ENCODE results near the gene CCN5.

The CCN5 gene

GRCh38 chr20:44717986-44718385 lies 2.8 kb downstream of the CCN5 start:
- DNase-seq, result no peak

GRCh38 chr20:44719841-44720240 lies 4.7 kb downstream of the CCN5 start:
- DNase-seq, result no peak

DNA sequence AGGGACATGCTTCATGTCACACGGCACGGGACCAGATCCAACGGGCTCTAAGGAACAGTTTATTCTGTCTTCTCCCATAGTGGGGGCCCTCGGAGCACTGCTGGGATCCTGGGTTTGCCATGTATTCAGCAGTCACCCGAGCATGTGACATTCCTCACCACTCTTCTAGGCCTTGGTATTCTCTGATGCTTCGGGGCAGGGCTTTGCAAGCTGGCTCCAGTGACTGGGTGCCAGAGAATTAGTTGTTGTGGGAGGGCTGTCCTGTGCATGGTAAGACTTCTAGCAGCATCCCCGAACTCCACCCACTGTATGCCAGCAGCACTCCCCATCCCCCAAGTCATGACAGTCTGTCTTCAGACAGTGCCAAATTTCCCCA lies 5.4 kb downstream of the CCN5 start:
- no peak for DNase-seq

DNA sequence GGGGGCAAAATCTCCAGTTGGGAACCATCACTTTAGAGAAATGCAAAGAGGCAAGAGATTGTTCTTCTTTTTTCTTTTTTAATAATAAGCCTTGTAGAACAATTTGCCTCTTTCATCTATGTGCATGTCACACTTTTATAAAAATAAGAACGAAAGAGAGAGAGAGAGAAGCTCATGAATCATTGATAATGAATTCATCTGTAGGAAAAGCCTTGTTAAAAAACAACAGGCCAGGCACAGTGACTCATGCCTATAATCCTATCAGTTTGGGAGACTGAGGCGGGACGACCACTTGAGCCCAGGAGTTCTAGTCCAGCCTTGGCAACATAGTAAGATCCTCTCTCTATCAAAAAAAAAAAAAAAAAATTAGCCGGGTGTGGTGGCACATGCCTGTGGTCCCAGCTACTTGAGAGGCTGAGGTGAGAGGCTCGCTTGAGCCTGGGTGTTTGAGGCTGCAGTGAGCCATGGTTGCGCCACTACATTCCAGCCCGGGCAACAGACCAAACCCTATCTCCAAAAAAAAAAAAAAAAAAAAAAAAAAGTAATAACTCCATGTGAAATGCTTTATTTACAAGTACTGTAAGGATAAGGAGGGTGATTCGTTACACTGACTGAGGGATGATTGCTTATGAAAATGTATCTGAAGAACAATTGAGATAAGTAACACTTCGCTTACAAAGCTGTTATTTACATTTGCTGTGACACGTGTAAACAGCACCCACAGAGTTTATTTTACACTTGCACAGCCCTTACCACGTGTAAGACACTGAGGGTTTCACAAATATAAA lies 6.0 kb downstream of the CCN5 start:
- no peak for DNase-seq

DNA sequence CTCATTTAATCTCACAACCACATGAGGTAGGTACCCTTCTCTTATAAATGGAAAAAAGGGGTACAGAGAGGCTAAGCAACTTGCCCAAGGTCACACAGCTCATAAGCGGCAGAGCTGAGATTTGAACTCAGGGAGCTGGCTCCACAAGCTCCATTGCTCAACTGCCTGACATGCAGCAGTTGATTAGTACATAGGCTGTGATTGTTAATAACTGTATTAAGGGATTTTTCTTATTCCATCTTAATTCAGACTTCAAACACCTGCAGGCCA lies 6.6 kb downstream of the CCN5 start:
- DNase-seq, result no peak

DNA sequence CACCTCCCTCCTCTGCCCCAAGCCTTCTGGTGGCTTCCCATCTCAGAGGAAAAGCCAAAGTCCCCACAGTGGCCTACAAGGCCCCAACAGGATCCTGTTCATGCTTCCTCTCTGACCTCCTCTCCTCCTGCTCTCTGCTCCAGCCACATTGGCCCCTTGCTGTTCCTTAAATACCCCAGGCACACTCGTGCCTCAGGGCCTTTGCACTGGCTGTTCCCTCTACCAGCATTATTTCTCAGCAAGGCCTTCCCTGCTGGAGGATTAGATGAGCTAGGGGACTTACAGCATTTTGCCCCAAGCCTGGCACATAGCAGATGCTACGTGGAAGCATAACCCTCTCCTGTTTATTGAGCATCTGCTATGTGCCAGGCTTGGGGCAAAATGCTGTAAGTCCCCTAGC lies 7.8 kb downstream of the CCN5 start:
- no peak for DNase-seq

DNA sequence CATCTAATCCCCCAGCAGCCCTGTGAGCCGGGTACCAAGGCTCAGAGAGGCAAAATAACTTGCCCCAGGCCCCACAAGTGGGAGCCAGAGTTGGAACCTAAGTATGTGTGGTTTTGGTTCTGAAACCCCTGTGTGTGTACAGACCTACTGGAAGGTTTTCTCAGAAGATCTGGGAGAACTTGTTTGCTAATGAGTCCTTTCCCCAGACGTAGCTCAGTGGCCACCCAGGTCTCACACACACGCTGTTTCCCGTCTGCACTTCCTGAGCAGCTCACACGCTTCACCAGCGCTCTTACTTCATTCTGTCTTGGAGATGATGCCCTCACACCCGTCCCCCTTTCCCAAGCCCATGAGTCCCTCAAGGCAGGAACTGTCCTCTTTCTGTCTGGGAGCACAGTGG lies 8.2 kb downstream of the CCN5 start:
- DNase-seq, result no peak

- no peak for DNase-seq
Measured at GRCh38 chr20:44723798-44724362, 8.7 kb downstream of the CCN5 start.

GRCh38 chr20:44724423-44725091 lies 9.4 kb downstream of the CCN5 start:
- DNase-seq, result no peak

GRCh38 chr20:44725837-44726236 lies 10.7 kb downstream of the CCN5 start:
- DNase-seq, result no peak

DNA sequence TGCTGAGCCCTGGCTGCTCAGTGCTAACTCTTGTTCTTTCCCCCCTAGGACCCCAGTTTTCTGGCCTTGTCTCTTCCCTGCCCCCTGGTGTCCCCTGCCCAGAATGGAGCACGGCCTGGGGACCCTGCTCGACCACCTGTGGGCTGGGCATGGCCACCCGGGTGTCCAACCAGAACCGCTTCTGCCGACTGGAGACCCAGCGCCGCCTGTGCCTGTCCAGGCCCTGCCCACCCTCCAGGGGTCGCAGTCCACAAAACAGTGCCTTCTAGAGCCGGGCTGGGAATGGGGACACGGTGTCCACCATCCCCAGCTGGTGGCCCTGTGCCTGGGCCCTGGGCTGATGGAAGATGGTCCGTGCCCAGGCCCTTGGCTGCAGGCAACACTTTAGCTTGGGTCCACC lies 11.9 kb downstream of the CCN5 start:
- no peak for DNase-seq

DNA sequence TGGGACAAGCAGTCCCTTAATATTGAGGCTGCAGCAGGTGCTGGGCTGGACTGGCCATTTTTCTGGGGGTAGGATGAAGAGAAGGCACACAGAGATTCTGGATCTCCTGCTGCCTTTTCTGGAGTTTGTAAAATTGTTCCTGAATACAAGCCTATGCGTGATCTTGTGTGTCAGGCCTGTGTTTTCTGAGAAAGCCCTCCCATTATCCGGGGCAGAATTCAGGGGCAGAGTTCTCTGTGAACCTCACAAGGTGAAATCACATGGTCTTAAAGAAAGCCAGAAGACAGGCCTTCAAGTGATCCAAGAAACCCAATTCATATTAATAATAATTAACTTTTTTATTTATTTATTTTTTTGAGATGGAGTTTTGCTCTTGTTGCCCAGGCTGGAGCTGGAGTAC lies 12.5 kb downstream of the CCN5 start:
- DNase-seq, result no peak

- no peak for DNase-seq
Measured at GRCh38 chr20:44728801-44729443, 13.8 kb downstream of the CCN5 start.

- DNase-seq, result no peak
Measured at GRCh38 chr20:44730441-44730840, 15.3 kb downstream of the CCN5 start.

- no peak for DNase-seq
Measured at GRCh38 chr20:44731657-44732056, 16.5 kb downstream of the CCN5 start.

GRCh38 chr20:44732327-44732726 lies 17.2 kb downstream of the CCN5 start:
- DNase-seq, result no peak

DNA sequence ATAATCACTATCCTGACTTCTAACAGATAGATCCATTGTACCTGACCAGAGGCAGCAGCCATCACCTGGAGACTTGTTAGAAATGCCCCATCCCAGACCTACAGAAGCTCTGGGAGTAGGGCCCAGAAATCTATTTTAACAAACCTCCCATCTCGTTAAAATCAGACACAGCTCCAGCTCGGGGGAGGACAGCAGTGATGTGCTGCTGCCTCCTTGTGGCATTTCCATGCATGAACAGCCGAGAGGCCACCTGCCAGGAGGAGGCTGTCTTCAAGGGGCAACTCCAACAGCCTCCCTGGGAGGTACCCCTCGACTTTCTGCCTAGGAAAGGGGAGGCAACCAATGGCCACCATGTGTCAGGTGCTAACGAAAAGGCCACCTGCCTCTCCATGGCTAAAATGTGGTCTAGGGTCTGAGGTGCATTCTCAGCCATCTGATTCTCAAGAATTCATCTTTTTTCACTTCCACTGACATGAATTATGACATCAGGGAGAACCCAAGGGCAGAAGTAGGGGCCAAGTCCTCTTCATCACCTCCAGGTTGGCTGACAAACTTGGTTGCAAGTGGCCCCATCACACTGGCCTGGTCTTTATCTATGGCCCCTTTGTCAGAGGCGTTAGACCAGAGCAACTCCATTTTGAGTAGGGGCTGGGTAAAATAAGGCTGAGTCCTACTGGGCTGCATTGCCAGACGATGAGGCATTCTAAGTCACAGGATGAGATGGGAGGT lies 18.3 kb downstream of the CCN5 start:
- peak; percentile 64 for DNase-seq

DNA sequence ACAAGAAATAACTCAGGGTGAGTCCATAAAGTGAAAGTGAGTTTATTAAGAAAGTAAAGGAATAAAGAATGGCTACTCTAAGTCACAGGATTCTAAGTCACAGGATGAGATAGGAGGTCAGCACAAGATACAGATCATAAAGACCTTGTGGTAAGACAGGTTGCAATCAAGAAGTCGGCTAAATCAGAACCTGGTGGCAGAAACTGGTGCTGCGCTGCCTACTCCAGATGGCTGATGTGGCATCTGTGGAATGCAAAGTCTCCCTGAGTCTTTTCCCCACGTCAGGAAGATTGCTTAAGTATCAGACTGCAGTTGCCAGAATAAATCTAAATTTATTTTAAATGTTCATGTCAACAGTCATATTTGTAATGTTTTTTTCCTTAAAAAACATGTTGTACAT lies 19.8 kb downstream of the CCN5 start:
- DNase-seq, result no peak

GRCh38 chr20:44735816-44736169 lies 20.6 kb downstream of the CCN5 start:
- DNase-seq, result no peak

GRCh38 chr20:44736170-44737021 lies 21.2 kb downstream of the CCN5 start:
- DNase-seq, result peak; percentile 11

GRCh38 chr20:44737116-44737515 lies 21.9 kb downstream of the CCN5 start:
- DNase-seq, result no peak

DNA sequence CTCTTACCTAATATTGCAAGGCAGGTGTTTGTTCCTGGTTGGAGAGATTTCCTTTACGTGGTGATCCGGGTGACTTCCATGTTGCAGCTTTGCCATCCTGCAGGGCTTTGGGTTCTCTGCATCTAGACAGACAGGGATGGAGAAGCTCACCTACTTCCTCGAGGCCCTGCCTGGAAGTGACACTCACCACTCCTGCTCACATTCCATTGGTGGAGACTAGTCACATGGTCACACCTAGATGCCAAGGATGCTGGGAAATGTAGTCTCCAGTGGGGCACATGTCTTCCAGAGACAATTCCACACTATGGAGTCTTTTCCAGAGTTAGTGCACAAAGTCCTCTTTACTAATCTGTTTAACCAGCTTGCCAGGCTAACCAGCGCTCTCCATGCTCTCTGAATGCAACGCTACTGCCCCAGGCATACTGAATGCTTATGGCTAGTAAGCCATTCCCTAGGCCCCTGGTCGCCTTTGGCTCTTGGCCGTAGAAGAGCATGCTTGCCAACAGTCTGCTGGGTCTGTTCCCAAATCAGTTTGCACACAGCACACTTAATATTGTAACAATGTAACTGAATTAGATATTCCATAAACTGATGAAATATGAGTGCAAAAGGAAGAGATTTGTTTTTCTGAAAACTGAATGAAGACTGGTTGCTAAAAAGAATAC lies 23.8 kb downstream of the CCN5 start:
- DNase-seq, result peak; percentile 33

Measured in activated naive CD4-positive, alpha-beta T cell treated with Interleukin-2 at 50 U/mL for 16 hours (primary cell).